HEK293 (cell line): ENCODE measurements around the gene GLIS1.
A peak's percentile ranks its signal among the peaks of the same experiment; 100 is the strongest.

ENCODE experiments used
- CTCF ChIA-PET: fragments of 350-600 bp; formaldehyde crosslinking; extraction: SDS; loops from one replicate; lab custom pipeline; 2021; ENCODE audit warnings: antibody characterized with exemption; lab: Yijun Ruan, JAX
- POLR2A ChIA-PET: fragments of 300-600 bp; formaldehyde crosslinking; extraction: SDS; loops from one replicate; lab custom pipeline; 2020; ENCODE audit warnings: antibody characterized with exemption, inconsistent platforms; lab: Yijun Ruan, JAX
- H3K27ac ChIP-seq: fragments of 200-500 bp; sonication (Bioruptor generic); 2 replicates; pipeline ENCODE4 v1.5.1; 2014; ENCODE audit warnings: low read depth, low read length, control low read depth, inconsistent platforms; ENCODE audit errors: extremely low read depth
- H3K36me3 ChIP-seq, 2 experiments: fragments of 200-500 bp in 1 of 2; sonication (Bioruptor generic) in 1 of 2; 1 replicate in 1 of 2; 2 replicates in 1 of 2; pipeline ENCODE4 v1.5.1; 2014 to 2017; ENCODE audit warnings: inconsistent platforms in 2 of 2, low read length in 2 of 2; ENCODE audit not compliant: control insufficient read depth in 2 of 2, insufficient read depth in 1 of 2
- H3K4me1 ChIP-seq: fragments of 200-500 bp; sonication (Bioruptor generic); 2 replicates; pipeline ENCODE4 v1.5.1; 2014; ENCODE audit warnings: mild to moderate bottlenecking, low read length, inconsistent platforms; ENCODE audit not compliant: control insufficient read depth, insufficient read depth
- H3K4me3 ChIP-seq: 2 replicates; pipeline ENCODE4 v1.5.1; 2011; ENCODE audit warnings: low read depth, mild to moderate bottlenecking, control low read depth, low read length, moderate library complexity
- H3K9me3 ChIP-seq: fragments of 200-500 bp; sonication (Bioruptor generic); 2 replicates; pipeline ENCODE4 v1.5.1; 2014; ENCODE audit warnings: low read depth, low read length, inconsistent platforms; ENCODE audit not compliant: control insufficient read depth, insufficient read depth
- ATF2 ChIP-seq: fragments of 450-650 bp; formaldehyde crosslinking; IDR thresholded peaks from 2 replicates; pipeline ENCODE4 v1.5.1; 2016; ENCODE audit warnings: missing biosample characterization, missing genetic modification characterization, low read depth
- CTCF ChIP-seq: fragments of 450-650 bp; formaldehyde crosslinking; IDR thresholded peaks from 2 replicates; pipeline ENCODE4 v1.5.1; 2016; ENCODE audit warnings: missing biosample characterization, missing genetic modification characterization
- IKZF3 ChIP-seq: fragments of 450-650 bp; IDR thresholded peaks from 2 replicates; pipeline ENCODE4 v1.5.0; 2018; ENCODE audit warnings: missing biosample characterization, mild to moderate bottlenecking, missing genetic modification characterization, moderate library complexity
- MZF1 ChIP-seq: fragments of 450-650 bp; formaldehyde crosslinking; IDR thresholded peaks from 2 replicates; pipeline ENCODE4 v1.5.1; 2017; ENCODE audit warnings: missing biosample characterization, missing genetic modification characterization, borderline replicate concordance
- OVOL3 ChIP-seq: fragments of 450-650 bp; formaldehyde crosslinking; IDR thresholded peaks from 2 replicates; pipeline ENCODE4 v1.5.1; 2016; ENCODE audit warnings: missing biosample characterization, missing genetic modification characterization
- SP2 ChIP-seq: fragments of 450-650 bp; formaldehyde crosslinking; IDR thresholded peaks from 2 replicates; pipeline ENCODE4 v1.5.1; 2016; ENCODE audit warnings: missing biosample characterization, missing genetic modification characterization
- TCF7L2 ChIP-seq: IDR thresholded peaks from 2 replicates; pipeline ENCODE4 v1.6.1; 2011; ENCODE audit warnings: low read depth, mild to moderate bottlenecking, inconsistent platforms, low read length, moderate library complexity, borderline replicate concordance
- ZBTB8A ChIP-seq: fragments of 450-650 bp; formaldehyde crosslinking; IDR thresholded peaks from 2 replicates; pipeline ENCODE4 v1.5.1; 2016; ENCODE audit warnings: missing biosample characterization, missing genetic modification characterization
- ZFHX2 ChIP-seq: fragments of 450-650 bp; formaldehyde crosslinking; conservative IDR thresholded peaks from 2 replicates; pipeline ENCODE4 v1.5.1; 2016; ENCODE audit warnings: missing biosample characterization, missing genetic modification characterization
- ZIC2 ChIP-seq: fragments of 450-650 bp; formaldehyde crosslinking; IDR thresholded peaks from 2 replicates; pipeline ENCODE4 v1.5.1; 2016; ENCODE audit warnings: missing biosample characterization, missing genetic modification characterization
- ZNF2 ChIP-seq: fragments of 450-650 bp; formaldehyde crosslinking; IDR thresholded peaks from 2 replicates; pipeline ENCODE4 v1.5.1; 2016; ENCODE audit warnings: missing biosample characterization, missing genetic modification characterization
- ZNF341 ChIP-seq: fragments of 450-650 bp; formaldehyde crosslinking; IDR thresholded peaks from 2 replicates; pipeline ENCODE4; 2016; ENCODE audit warnings: low read depth, missing biosample characterization, missing genetic modification characterization
- ZNF423 ChIP-seq: fragments of 450-650 bp; formaldehyde crosslinking; IDR thresholded peaks from 2 replicates; pipeline ENCODE4 v1.5.1; 2016; ENCODE audit warnings: missing biosample characterization, missing genetic modification characterization
- ZNF449 ChIP-seq: fragments of 450-650 bp; formaldehyde crosslinking; IDR thresholded peaks from 2 replicates; pipeline ENCODE4 v1.5.1; 2017; ENCODE audit warnings: missing biosample characterization, mild to moderate bottlenecking, missing genetic modification characterization, moderate library complexity
- ZNF548 ChIP-seq: fragments of 450-650 bp; formaldehyde crosslinking; IDR thresholded peaks from 2 replicates; pipeline ENCODE4 v1.5.1; 2016; ENCODE audit warnings: missing biosample characterization, missing genetic modification characterization
- ZNF596 ChIP-seq: fragments of 450-650 bp; IDR thresholded peaks from 2 replicates; pipeline ENCODE4 v1.5.0; 2018; ENCODE audit warnings: missing biosample characterization, mild to moderate bottlenecking, missing genetic modification characterization, moderate library complexity
- ZNF600 ChIP-seq: fragments of 450-650 bp; formaldehyde crosslinking; IDR thresholded peaks from 2 replicates; pipeline ENCODE4 v1.5.1; 2016; ENCODE audit warnings: missing biosample characterization, missing genetic modification characterization
- ZNF654 ChIP-seq: fragments of 450-650 bp; formaldehyde crosslinking; IDR thresholded peaks from 2 replicates; pipeline ENCODE4 v1.5.1; 2016; ENCODE audit warnings: low read depth, missing biosample characterization, missing genetic modification characterization
- ZNF791 ChIP-seq: fragments of 450-650 bp; formaldehyde crosslinking; IDR thresholded peaks from 2 replicates; pipeline ENCODE4 v1.5.1; 2016; ENCODE audit warnings: missing biosample characterization, missing genetic modification characterization
- ZSCAN23 ChIP-seq: fragments of 450-650 bp; formaldehyde crosslinking; IDR thresholded peaks from 2 replicates; pipeline ENCODE4 v1.5.1; 2016; ENCODE audit warnings: missing biosample characterization, missing genetic modification characterization
- TF ChIP-seq, protein P1 (sequence below): fragments of 450-650 bp; formaldehyde crosslinking; IDR thresholded peaks from 2 replicates; pipeline ENCODE4 v1.5.1; 2017; ENCODE audit warnings: missing biosample characterization, missing genetic modification characterization

The GLIS1 gene

GRCh38 chr1:53681977-53682685, 56.8 kb downstream of the GLIS1 start:
- TF ChIP-seq ATF2 (tag by site-specific recombination), result no peak
- TF ChIP-seq, protein P1, sequence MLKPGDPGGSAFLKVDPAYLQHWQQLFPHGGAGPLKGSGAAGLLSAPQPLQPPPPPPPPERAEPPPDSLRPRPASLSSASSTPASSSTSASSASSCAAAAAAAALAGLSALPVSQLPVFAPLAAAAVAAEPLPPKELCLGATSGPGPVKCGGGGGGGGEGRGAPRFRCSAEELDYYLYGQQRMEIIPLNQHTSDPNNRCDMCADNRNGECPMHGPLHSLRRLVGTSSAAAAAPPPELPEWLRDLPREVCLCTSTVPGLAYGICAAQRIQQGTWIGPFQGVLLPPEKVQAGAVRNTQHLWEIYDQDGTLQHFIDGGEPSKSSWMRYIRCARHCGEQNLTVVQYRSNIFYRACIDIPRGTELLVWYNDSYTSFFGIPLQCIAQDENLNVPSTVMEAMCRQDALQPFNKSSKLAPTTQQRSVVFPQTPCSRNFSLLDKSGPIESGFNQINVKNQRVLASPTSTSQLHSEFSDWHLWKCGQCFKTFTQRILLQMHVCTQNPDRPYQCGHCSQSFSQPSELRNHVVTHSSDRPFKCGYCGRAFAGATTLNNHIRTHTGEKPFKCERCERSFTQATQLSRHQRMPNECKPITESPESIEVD (tag by site-specific recombination), result peak; percentile 84
- peak; percentile 80 for TF ChIP-seq ZNF600 (tag by site-specific recombination)
- TF ChIP-seq ZNF596 (tag by site-specific recombination), result no peak
- TF ChIP-seq ZFHX2 (tag by site-specific recombination), result 0 out of 2 replicates have a peak, but pooled peaks have one; percentile 2
- no peak for TF ChIP-seq IKZF3
- TF ChIP-seq ZNF548 (tag by site-specific recombination), result no peak
- peak; percentile 26; the same call in 1 of the 2 replicates for TF ChIP-seq ZBTB8A (tag by site-specific recombination)
- peak; percentile 67 for TF ChIP-seq ZNF2 (tag by site-specific recombination)
- TF ChIP-seq ZNF341, result peak; percentile 79
- no peak for TF ChIP-seq TCF7L2
- no peak for TF ChIP-seq OVOL3 (tag by site-specific recombination)
- TF ChIP-seq CTCF (tag by site-specific recombination), result peak; percentile 81
- no peak for TF ChIP-seq MZF1
- no peak for TF ChIP-seq ZNF791 (tag by site-specific recombination)
- TF ChIP-seq ZIC2 (tag by site-specific recombination), result peak; percentile 31
- TF ChIP-seq ZNF449 (tag by site-specific recombination), result 0 out of 2 replicates have a peak, but pooled peaks have one; percentile 9
- no peak for TF ChIP-seq ZSCAN23 (tag by site-specific recombination)
- TF ChIP-seq ZNF654 (tag by site-specific recombination), result peak; percentile 35
- no peak for TF ChIP-seq SP2 (tag by site-specific recombination)
- TF ChIP-seq ZNF423, result no peak
- ChIA-PET POLR2A (no interaction called here), CTCF (interaction anchor here (0.6 to 5.4 kb wide), 18 partner anchors 10 to 1086 kb away, joined by 3 to 79 read pairs (median 4); no protein-coding TSS in a partner anchor)

More at GRCh38 chr1:53681977-53682685, 56.8 kb downstream of the GLIS1 start:
- Histone ChIP-seq H3K4me3 (no peak overlapping the region), H3K36me3 (no peaks in the 10 kb centered on the region), H3K27ac (no peak overlapping the region), H3K4me1 (no peaks in the 10 kb centered on the region), H3K9me3 (no peaks in the 10 kb centered on the region)
